NCI-H1092 (cell line): ENCODE measurements around the gene RFX7.

Source experiments
- DNase-seq: peaks from one replicate; lab custom pipeline; 2025; lab: John Stamatoyannopoulos, UW

The RFX7 gene

GRCh38 chr15:56126409-56126808, 117.3 kb downstream of the RFX7 start:
- DNase-seq, result no peak

DNA sequence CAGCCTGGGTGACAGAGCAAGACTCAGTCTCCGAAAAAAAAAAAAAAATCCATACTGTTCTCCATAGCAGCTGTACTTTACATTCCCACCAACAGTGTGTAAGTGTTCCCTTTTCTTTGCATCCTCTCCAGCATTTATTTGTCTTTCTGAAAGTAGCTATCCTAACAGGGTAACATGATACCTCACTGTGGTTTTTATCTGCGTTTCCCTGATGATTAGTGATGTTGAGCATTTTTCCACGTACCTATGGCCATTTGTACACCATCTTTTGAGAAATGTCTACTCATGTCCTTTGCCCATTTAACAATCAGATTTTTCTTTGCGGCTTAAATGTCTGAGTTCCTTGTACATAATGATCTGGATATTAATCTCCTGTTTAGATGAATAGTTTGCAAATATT, 119.3 kb downstream of the RFX7 start:
- no peak for DNase-seq

- DNase-seq, result no peak
Observed at GRCh38 chr15:56105855-56106254, 137.8 kb downstream of the RFX7 start.

- no peak for DNase-seq
Observed at GRCh38 chr15:56102441-56102840, 141.2 kb downstream of the RFX7 start.

DNA sequence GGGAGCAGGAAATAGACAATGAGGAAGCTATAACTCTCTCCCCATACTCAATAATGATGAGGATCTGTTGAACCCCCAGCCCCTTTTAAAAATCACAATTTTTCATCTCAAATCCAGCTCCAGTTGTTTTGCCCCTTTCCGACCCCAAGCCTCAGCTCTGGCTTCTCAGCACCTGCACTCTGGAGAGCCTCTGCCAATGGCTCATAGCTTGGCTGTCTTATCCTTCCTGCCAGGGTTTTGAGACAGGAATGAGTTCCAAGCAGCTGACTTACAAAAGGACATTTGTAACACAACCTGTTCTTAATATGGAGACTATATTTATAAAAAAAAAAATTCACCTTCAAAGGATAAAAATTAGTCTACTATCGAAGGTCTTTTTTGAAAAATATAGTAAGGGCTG, 144.4 kb downstream of the RFX7 start:
- no peak for DNase-seq

DNA sequence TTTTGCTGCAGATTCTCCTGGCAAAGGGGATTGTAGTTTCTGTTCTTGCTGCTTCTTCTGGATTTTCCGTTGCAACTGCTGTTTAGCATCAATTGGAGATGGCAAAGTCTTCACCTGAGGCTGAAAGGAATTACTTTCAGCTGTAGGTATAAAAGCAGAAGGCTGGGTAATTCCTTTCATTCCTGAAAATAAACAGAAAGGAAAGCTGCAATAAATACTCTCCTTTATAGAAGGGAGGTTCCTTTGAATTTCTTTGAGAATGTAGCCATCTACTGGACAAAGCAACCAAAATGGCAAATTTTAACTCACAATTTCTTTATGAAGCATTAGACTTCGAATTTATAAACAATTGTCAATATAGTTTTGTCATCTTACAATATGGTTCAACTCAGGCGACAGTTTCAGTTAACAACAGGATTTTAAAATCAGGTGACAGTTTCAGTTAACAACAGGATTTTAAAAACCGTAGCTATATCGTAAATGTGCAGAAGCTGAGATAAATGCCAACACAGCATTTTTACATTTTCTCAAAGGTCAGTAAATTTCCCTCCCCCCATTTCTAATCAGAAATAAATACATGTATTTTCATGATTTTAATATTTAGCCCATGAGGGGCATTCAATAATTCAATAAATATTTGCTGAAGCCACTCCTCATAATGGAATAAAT, 145.3 kb downstream of the RFX7 start:
- no peak for DNase-seq

DNA sequence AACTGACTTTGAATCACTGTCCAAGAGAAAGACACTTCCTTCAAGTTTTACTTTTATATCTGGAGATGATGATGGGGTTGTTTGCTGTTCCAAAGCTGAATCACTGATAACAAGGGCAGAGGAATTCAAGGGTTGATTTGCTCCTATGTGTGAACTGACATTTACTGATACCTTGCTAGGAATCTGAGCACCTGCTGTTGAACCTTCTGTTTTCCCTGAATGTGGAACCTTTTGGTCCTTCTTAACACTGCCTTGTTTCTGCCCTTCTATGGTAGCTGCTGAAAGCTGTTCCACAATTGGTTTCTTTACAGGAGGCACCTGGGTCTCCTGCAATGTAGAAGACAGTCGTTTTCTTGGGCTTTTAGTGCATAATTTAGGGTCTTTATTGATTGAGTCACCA, 148.3 kb downstream of the RFX7 start:
- DNase-seq, result no peak

GRCh38 chr15:56094171-56094570, 149.5 kb downstream of the RFX7 start:
- DNase-seq, result no peak

DNA sequence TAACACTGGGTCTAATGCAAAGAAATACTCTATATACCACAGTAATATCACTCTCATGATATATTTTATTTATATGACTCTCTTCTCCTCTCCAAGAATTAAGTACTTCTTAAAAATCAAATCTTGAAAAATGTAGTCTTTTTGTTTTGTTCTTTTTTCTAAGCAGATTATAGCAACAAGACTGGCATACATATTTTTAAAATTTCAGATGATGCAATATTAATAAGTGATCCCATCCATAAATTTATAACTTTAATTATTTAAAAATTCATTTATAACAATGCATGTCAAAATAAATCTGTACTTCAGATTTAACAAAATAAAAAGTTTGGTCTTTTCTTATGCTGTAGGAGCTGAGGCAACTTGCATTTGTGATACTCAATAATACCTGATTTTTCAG, 155.3 kb downstream of the RFX7 start:
- DNase-seq, result no peak

GRCh38 chr15:56086566-56086965, 157.1 kb downstream of the RFX7 start:
- no peak for DNase-seq

- no peak for DNase-seq
Observed at GRCh38 chr15:56082263-56082761, 161.4 kb downstream of the RFX7 start.

DNA sequence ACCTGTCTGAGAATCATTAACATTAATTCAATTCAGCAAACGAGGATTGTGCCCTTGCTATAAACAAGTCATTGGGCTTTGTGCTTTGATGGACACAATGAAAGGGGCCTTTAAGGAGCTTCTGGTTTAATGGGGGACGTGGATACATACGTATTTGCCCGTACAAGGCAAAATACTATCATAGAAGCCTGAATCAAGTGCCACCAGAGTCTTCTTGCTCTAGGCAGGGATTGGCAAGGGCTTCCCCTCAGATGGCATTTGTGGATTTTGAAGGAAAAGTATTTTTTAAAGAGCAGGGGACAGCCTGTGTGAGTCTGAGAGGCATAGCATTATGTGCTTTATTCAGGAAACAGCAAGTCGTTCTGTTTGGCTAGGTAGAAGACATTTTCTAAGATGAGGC, 166.6 kb downstream of the RFX7 start:
- no peak for DNase-seq

GRCh38 chr15:56076640-56077039, 167.0 kb downstream of the RFX7 start:
- DNase-seq, result no peak

DNA sequence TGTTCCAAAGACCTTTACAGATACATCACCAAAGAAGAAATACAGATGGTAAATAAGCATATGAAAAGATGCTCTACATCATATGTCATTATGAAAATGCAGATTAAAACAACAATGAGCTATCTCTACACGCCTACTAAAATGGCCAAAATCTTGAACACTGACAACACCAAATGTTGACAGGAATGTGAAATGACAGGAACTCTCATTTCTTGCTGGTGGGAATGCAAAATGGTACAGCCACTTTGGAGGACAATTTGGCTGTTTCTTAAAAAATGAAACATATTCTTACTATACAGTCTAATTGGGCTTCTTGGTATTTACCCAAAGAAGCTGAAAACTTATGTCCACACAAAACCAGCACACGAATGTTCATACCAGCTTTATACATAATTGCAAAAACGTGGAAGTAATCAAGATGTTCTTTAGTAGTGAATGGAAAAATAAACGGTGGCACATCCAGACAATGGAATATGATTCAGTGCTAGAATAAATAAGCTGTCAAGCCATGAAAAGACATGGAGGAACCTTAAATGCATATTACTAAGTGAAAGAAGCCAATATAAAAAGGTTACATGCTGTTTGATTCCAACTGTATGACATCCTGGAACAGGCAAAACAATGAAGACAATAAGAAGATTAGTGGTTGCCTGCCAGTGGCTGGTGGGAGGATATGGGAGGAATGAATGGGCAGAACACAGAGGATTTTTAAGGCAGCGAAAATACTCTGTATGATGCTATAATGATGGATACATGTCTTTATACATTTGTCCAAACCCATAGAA, 169.0 kb downstream of the RFX7 start:
- DNase-seq, result no peak

- DNase-seq, result no peak
Observed at GRCh38 chr15:56064152-56064551, 179.5 kb downstream of the RFX7 start.

- no peak for DNase-seq
Observed at GRCh38 chr15:56059716-56060115, 184.0 kb downstream of the RFX7 start.

GRCh38 chr15:56058986-56059385, 184.7 kb downstream of the RFX7 start:
- no peak for DNase-seq

- DNase-seq, result no peak
Observed at GRCh38 chr15:56056626-56057025, 187.1 kb downstream of the RFX7 start.

- DNase-seq, result no peak
Observed at GRCh38 chr15:56053046-56053400, 190.7 kb downstream of the RFX7 start.

DNA sequence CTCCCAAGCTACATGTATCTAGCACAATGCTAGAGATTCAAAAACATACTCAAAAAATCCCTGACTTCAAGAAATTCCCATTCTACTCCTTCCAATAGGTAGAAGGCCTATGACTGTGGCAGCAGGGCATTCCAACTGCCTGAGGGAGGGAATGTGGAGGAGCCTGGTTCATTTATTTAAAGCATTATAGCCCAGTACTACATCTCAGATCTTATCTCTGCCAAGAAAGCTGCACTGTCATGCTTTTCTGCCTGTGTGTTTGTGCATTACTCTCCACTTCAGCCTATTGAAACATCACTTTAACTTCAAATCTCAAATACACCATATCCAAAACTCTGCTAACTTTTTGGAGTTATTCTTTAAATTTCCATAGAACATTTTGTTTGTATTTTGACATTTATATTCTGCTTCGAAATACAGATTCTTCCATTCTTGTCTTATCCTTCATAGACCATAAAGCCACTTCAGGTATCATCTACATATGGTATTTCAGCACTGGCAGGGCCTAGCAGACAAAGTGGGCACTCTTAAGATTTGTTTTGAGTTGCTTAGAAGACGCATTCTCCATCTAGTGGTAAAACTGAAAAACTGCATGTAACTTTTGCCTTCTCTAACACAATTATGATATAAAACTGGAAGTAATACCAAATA, 191.2 kb downstream of the RFX7 start:
- DNase-seq, result no peak

DNA sequence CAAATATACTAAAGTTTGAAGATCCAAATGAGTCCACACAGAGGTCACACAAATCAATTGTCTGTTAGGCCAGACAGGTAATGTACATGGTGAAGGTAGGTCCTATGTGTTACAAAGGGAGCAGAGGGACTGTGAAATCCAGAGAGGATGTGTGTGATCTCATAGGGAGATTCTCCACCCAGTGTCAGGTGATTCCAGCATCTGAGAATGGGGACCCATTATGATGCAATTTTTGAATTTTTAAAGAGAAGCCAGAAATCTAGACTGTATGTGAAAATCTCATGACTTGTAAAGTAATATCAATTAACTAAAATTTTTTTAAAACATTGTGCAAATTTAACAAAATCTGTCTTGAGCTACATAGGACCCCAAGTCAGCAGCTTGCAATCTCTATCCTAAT, 192.0 kb downstream of the RFX7 start:
- no peak for DNase-seq

- no peak for DNase-seq
Observed at GRCh38 chr15:56049577-56049976, 194.1 kb downstream of the RFX7 start.

DNA sequence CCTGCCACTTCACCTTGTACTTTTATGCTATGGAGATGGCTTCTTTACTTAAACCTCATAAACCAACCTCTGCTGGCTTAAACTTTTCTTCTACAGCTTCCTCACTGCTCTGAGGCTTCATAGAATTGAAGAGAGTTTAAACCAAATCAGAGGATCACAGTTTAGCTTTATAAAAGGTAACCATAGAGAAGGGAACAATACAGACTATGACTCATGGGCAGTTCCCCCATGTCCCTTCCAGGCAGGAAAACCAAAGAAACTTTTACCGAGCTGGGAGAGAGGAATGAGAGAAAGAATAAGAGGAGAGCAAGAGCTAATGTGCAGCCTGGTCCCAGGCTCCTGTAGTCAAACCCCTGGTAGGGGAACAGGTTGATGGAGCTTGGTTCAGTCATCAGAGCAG, 196.3 kb downstream of the RFX7 start:
- no peak for DNase-seq
